ENCODE measurements around the gene ZNF160.

DNA sequence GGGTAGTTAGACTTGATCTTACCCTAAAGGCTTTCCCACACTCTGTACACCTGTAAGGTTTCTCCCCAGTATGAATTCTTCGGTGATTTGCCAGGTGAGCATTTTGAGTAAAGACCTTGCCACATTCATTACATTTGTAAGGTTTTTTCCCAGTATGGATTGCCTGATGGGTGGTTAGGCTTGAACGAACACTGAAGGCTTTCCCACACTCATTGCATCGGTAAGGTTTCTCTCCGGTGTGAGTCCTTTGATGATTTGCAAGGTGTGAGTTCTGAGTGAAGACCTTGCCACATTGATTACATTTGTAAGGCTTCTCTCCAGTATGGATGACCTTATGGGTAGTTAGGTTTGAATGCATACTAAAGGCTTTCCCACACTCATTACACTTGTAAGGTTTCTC lies 35.0 kb downstream of the ZNF160 start:
- TF ChIP-seq, protein P1, sequence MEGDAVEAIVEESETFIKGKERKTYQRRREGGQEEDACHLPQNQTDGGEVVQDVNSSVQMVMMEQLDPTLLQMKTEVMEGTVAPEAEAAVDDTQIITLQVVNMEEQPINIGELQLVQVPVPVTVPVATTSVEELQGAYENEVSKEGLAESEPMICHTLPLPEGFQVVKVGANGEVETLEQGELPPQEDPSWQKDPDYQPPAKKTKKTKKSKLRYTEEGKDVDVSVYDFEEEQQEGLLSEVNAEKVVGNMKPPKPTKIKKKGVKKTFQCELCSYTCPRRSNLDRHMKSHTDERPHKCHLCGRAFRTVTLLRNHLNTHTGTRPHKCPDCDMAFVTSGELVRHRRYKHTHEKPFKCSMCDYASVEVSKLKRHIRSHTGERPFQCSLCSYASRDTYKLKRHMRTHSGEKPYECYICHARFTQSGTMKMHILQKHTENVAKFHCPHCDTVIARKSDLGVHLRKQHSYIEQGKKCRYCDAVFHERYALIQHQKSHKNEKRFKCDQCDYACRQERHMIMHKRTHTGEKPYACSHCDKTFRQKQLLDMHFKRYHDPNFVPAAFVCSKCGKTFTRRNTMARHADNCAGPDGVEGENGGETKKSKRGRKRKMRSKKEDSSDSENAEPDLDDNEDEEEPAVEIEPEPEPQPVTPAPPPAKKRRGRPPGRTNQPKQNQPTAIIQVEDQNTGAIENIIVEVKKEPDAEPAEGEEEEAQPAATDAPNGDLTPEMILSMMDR (IDR thresholded peaks at IDR 0.05), result no peak
- no peak for TF ChIP-seq POLR2AphosphoS5 (IDR thresholded peaks at IDR 0.05)

Data from sigmoid colon (tissue), 4 donors.